Activated T-helper 9 cell treated with anti-CD3 and anti-CD28 coated beads, Interleukin-2, amount 50 U/mL, for 16 hours (primary cell): ENCODE data around the gene SPOPL.
A peak's percentile ranks its signal among the peaks of the same experiment; 100 is the strongest.
"Not testable (repeated sequence)": the region's sequence is repeated elsewhere in the genome, so short reads cannot be mapped to it uniquely, and the experiment has no call there.

ENCODE experiments used
- DNase-seq: peaks from one replicate; pipeline ENCODE4 v3.0.0-alpha.2; 2020; ENCODE audit warnings: low read depth

Gene SPOPL

GRCh38 chr2:138494265-138494966 lies 7.2 kb upstream of the SPOPL start:
- DNase-seq: no peak

GRCh38 chr2:138495384-138495783 lies 6.2 kb upstream of the SPOPL start:
- DNase-seq: no peak

- no peak for DNase-seq
Observed at GRCh38 chr2:138496096-138496651, 5.4 kb upstream of the SPOPL start.

- DNase-seq: no peak
Observed at GRCh38 chr2:138497294-138497693, 4.3 kb upstream of the SPOPL start.

GRCh38 chr2:138499684-138500083 lies 1.9 kb upstream of the SPOPL start:
- no peak for DNase-seq

- DNase-seq: no peak
Observed at GRCh38 chr2:138500592-138501424, 762 bp upstream of the SPOPL start.

GRCh38 chr2:138502255-138503086 lies 901 bp downstream of the SPOPL start:
- peak; percentile 1 for DNase-seq

GRCh38 chr2:138503087-138503442 lies 1.5 kb downstream of the SPOPL start:
- DNase-seq: no peak

- DNase-seq: no peak
Observed at GRCh38 chr2:138503652-138504051, 2.1 kb downstream of the SPOPL start.

GRCh38 chr2:138504092-138504491 lies 2.5 kb downstream of the SPOPL start:
- no peak for DNase-seq

- no peak for DNase-seq
Observed at GRCh38 chr2:138504546-138505235, 3.1 kb downstream of the SPOPL start.

- no peak for DNase-seq
Observed at GRCh38 chr2:138507267-138507666, 5.7 kb downstream of the SPOPL start.

GRCh38 chr2:138510319-138510718 lies 8.7 kb downstream of the SPOPL start:
- DNase-seq: no peak

GRCh38 chr2:138512672-138513071 lies 11.1 kb downstream of the SPOPL start:
- no peak for DNase-seq

GRCh38 chr2:138514173-138514572 lies 12.6 kb downstream of the SPOPL start:
- no peak for DNase-seq

- no peak for DNase-seq
Observed at GRCh38 chr2:138515092-138515491, 13.5 kb downstream of the SPOPL start.

GRCh38 chr2:138516030-138516704 lies 14.6 kb downstream of the SPOPL start:
- DNase-seq: no peak

GRCh38 chr2:138518860-138519259 lies 17.3 kb downstream of the SPOPL start:
- DNase-seq: no peak

- no peak for DNase-seq
Observed at GRCh38 chr2:138521821-138522220, 20.3 kb downstream of the SPOPL start.

- no peak for DNase-seq
Observed at GRCh38 chr2:138522556-138522955, 21.0 kb downstream of the SPOPL start.

- not testable (repeated sequence) for DNase-seq
Observed at GRCh38 chr2:138523018-138523672, 21.6 kb downstream of the SPOPL start.
